Measurements from ENCODE around the gene SLC5A3.
A peak's percentile ranks its signal among the peaks of the same experiment; 100 is the strongest.

Gene SLC5A3

GRCh38 chr21:34091607-34092006 is 18.2 kb downstream of the SLC5A3 start:
- Mint-ChIP-seq H3K27me3 (no peaks in the 10 kb centered on the region), H3K4me3 (no peak overlapping the region), H3K36me3 (ENCODE audit: insufficient read depth) (peaks cover 11% of the 10 kb centered on the region), H3K27ac (ENCODE audit: low read depth) (peak overlapping the region; percentile 45), H3K4me1 (peaks cover 36% of the 10 kb centered on the region), H3K9me3 (no peaks in the 10 kb centered on the region)
- no peak for ATAC-seq (replicated peaks; ENCODE audit: extremely low read depth, poor library complexity, severe bottlenecking)
- no peak for DNase-seq (ENCODE audit: low spot score in 2 of 2)

- H3K27me3 Mint-ChIP-seq, result no peaks in the 10 kb centered on the region
- no peak overlapping the region for H3K27ac Mint-ChIP-seq (ENCODE audit: low read depth)
- H3K4me3 Mint-ChIP-seq, result no peak overlapping the region
- H3K36me3 Mint-ChIP-seq (ENCODE audit: insufficient read depth), result peaks cover 15% of the 10 kb centered on the region
- ATAC-seq (replicated peaks; ENCODE audit: extremely low read depth, poor library complexity, severe bottlenecking) (no peak), DNase-seq (ENCODE audit: low spot score in 2 of 2) (no peak)
- peaks cover 44% of the 10 kb centered on the region for H3K4me1 Mint-ChIP-seq
- H3K9me3 Mint-ChIP-seq, result no peaks in the 10 kb centered on the region
These were observed 19.0 kb downstream of the SLC5A3 start for GRCh38 chr21:34092262-34092921.

- H3K27me3 Mint-ChIP-seq, result no peaks in the 10 kb centered on the region
- H3K4me3 Mint-ChIP-seq, result no peak overlapping the region
- H3K9me3 Mint-ChIP-seq, result no peaks in the 10 kb centered on the region
- no peak overlapping the region for H3K27ac Mint-ChIP-seq (ENCODE audit: low read depth)
- ATAC-seq (replicated peaks; ENCODE audit: extremely low read depth, poor library complexity, severe bottlenecking) (no peak), DNase-seq (ENCODE audit: low spot score in 2 of 2) (no peak)
- H3K4me1 Mint-ChIP-seq, result peaks cover 44% of the 10 kb centered on the region
- H3K36me3 Mint-ChIP-seq (ENCODE audit: insufficient read depth), result peaks cover 16% of the 10 kb centered on the region
These were observed 19.7 kb downstream of the SLC5A3 start for GRCh38 chr21:34093083-34093482.

- ATAC-seq (replicated peaks; ENCODE audit: extremely low read depth, poor library complexity, severe bottlenecking) (no peak), DNase-seq (ENCODE audit: low spot score in 2 of 2) (no peak)
- Mint-ChIP-seq H3K9me3 (no peaks in the 10 kb centered on the region), H3K4me3 (no peak overlapping the region), H3K4me1 (peaks cover 45% of the 10 kb centered on the region), H3K27ac (ENCODE audit: low read depth) (no peak overlapping the region), H3K27me3 (no peaks in the 10 kb centered on the region), H3K36me3 (ENCODE audit: insufficient read depth) (peaks cover 16% of the 10 kb centered on the region)
These were observed 21.6 kb downstream of the SLC5A3 start for GRCh38 chr21:34094949-34095348.

- no peaks in the 10 kb centered on the region for H3K9me3 Mint-ChIP-seq
- no peak for ATAC-seq (replicated peaks; ENCODE audit: extremely low read depth, poor library complexity, severe bottlenecking)
- peaks cover 46% of the 10 kb centered on the region for H3K4me1 Mint-ChIP-seq
- no peak for DNase-seq (ENCODE audit: low spot score in 2 of 2)
- H3K27me3 Mint-ChIP-seq, result no peaks in the 10 kb centered on the region
- no peak overlapping the region for H3K4me3 Mint-ChIP-seq
- no peak overlapping the region for H3K27ac Mint-ChIP-seq (ENCODE audit: low read depth)
- H3K36me3 Mint-ChIP-seq (ENCODE audit: insufficient read depth), result peaks cover 16% of the 10 kb centered on the region
These were observed 24.1 kb downstream of the SLC5A3 start for GRCh38 chr21:34097442-34097841.

- Mint-ChIP-seq H3K9me3 (no peaks in the 10 kb centered on the region), H3K27me3 (no peaks in the 10 kb centered on the region), H3K36me3 (ENCODE audit: insufficient read depth) (peaks cover 13% of the 10 kb centered on the region), H3K27ac (ENCODE audit: low read depth) (no peak overlapping the region), H3K4me3 (no peak overlapping the region), H3K4me1 (peaks cover 59% of the 10 kb centered on the region)
- DNase-seq (ENCODE audit: low spot score in 2 of 2) (no peak), ATAC-seq (replicated peaks; ENCODE audit: extremely low read depth, poor library complexity, severe bottlenecking) (no peak)
These were observed 27.0 kb downstream of the SLC5A3 start for GRCh38 chr21:34100337-34100736.

GRCh38 chr21:34100790-34101189 is 27.4 kb downstream of the SLC5A3 start:
- H3K9me3 Mint-ChIP-seq, result no peaks in the 10 kb centered on the region
- no peak for ATAC-seq (replicated peaks; ENCODE audit: extremely low read depth, poor library complexity, severe bottlenecking)
- peaks cover 10% of the 10 kb centered on the region for H3K36me3 Mint-ChIP-seq (ENCODE audit: insufficient read depth)
- H3K4me3 Mint-ChIP-seq, result no peak overlapping the region
- peaks cover 55% of the 10 kb centered on the region for H3K4me1 Mint-ChIP-seq
- no peaks in the 10 kb centered on the region for H3K27me3 Mint-ChIP-seq
- DNase-seq (ENCODE audit: low spot score in 2 of 2), result no peak
- no peak overlapping the region for H3K27ac Mint-ChIP-seq (ENCODE audit: low read depth)

GRCh38 chr21:34105947-34106541 is 32.7 kb downstream of the SLC5A3 start:
- Mint-ChIP-seq H3K36me3 (ENCODE audit: insufficient read depth) (peaks cover 3% of the 10 kb centered on the region), H3K4me3 (no peak overlapping the region), H3K27ac (ENCODE audit: low read depth) (no peak overlapping the region), H3K4me1 (peaks cover 42% of the 10 kb centered on the region), H3K9me3 (no peaks in the 10 kb centered on the region), H3K27me3 (no peaks in the 10 kb centered on the region)
- no peak for ATAC-seq (replicated peaks; ENCODE audit: extremely low read depth, poor library complexity, severe bottlenecking)
- DNase-seq (ENCODE audit: low spot score in 2 of 2), result no peak

GRCh38 chr21:34107606-34108005 is 34.2 kb downstream of the SLC5A3 start:
- H3K9me3 Mint-ChIP-seq, result no peaks in the 10 kb centered on the region
- no peak for ATAC-seq (replicated peaks; ENCODE audit: extremely low read depth, poor library complexity, severe bottlenecking)
- peaks cover 50% of the 10 kb centered on the region for H3K4me1 Mint-ChIP-seq
- no peak overlapping the region for H3K4me3 Mint-ChIP-seq
- peaks cover 3% of the 10 kb centered on the region for H3K36me3 Mint-ChIP-seq (ENCODE audit: insufficient read depth)
- H3K27me3 Mint-ChIP-seq, result no peaks in the 10 kb centered on the region
- DNase-seq (ENCODE audit: low spot score in 2 of 2), result no peak
- no peak overlapping the region for H3K27ac Mint-ChIP-seq (ENCODE audit: low read depth)

- DNase-seq (ENCODE audit: low spot score in 2 of 2) (no peak), ATAC-seq (replicated peaks; ENCODE audit: extremely low read depth, poor library complexity, severe bottlenecking) (no peak)
- no peak overlapping the region for H3K27ac Mint-ChIP-seq (ENCODE audit: low read depth)
- H3K27me3 Mint-ChIP-seq, result no peaks in the 10 kb centered on the region
- H3K4me3 Mint-ChIP-seq, result no peak overlapping the region
- H3K4me1 Mint-ChIP-seq, result peaks cover 52% of the 10 kb centered on the region
- H3K36me3 Mint-ChIP-seq (ENCODE audit: insufficient read depth), result peaks cover 3% of the 10 kb centered on the region
- H3K9me3 Mint-ChIP-seq, result no peaks in the 10 kb centered on the region
These were observed 35.7 kb downstream of the SLC5A3 start for GRCh38 chr21:34109075-34109474.

GRCh38 chr21:34110594-34111202 is 37.3 kb downstream of the SLC5A3 start:
- Mint-ChIP-seq H3K36me3 (ENCODE audit: insufficient read depth) (peaks cover 6% of the 10 kb centered on the region), H3K4me3 (no peak overlapping the region), H3K4me1 (peaks cover 53% of the 10 kb centered on the region), H3K9me3 (no peaks in the 10 kb centered on the region), H3K27me3 (no peaks in the 10 kb centered on the region), H3K27ac (ENCODE audit: low read depth) (no peak overlapping the region)
- DNase-seq (ENCODE audit: low spot score in 2 of 2), result no peak
- ATAC-seq (replicated peaks; ENCODE audit: extremely low read depth, poor library complexity, severe bottlenecking), result no peak

- Mint-ChIP-seq H3K36me3 (ENCODE audit: insufficient read depth) (peaks cover 5% of the 10 kb centered on the region), H3K4me3 (no peak overlapping the region), H3K27ac (ENCODE audit: low read depth) (peak overlapping the region; percentile 11), H3K9me3 (no peaks in the 10 kb centered on the region), H3K4me1 (peaks cover 70% of the 10 kb centered on the region), H3K27me3 (no peaks in the 10 kb centered on the region)
- DNase-seq (ENCODE audit: low spot score in 2 of 2), result no peak
- no peak for ATAC-seq (replicated peaks; ENCODE audit: extremely low read depth, poor library complexity, severe bottlenecking)
These were observed 39.1 kb downstream of the SLC5A3 start for GRCh38 chr21:34112316-34113033.

Data from central memory CD8-positive, alpha-beta T cell (primary cell).